Large intestine (tissue), 3 donors: ENCODE results near the gene PPIL6. TPM values are rescaled to one million over a fixed set of nuclear protein-coding genes. Genes with fewer than 3 reads are reported as not detected.

ENCODE experiments used
- DNase-seq, 2 donors: peaks; one replicate each; pipeline versions ENCODE4 v3.0.0 to v3.0.0-alpha.2; 2013
- H3K27ac ChIP-seq: one replicate; pipeline ENCODE4 v1.5.1; 2013; ENCODE audit warnings: low read length
- H3K27me3 ChIP-seq: 2 replicates; pipeline ENCODE4 v1.6.1; 2013; ENCODE audit warnings: low read length; ENCODE audit not compliant: control insufficient read depth, insufficient read depth
- H3K36me3 ChIP-seq: 2 replicates; pipeline ENCODE4 v1.6.1; 2013; ENCODE audit warnings: low read length; ENCODE audit not compliant: control insufficient read depth, insufficient read depth
- H3K4me1 ChIP-seq: one replicate; pipeline ENCODE4 v1.6.1; 2013; ENCODE audit warnings: low read length; ENCODE audit not compliant: control insufficient read depth, insufficient read depth
- H3K4me3 ChIP-seq: one replicate; pipeline ENCODE4 v1.5.1; 2013; ENCODE audit warnings: low read length
- H3K9me3 ChIP-seq: one replicate; pipeline ENCODE4 v1.6.1; 2013; ENCODE audit warnings: mild to moderate bottlenecking, low read depth, low read length, moderate library complexity; ENCODE audit not compliant: control insufficient read depth
- WGBS: methylation state at CpG from one replicate; pipeline ENCODE4 v1.1.5; 2013; ENCODE audit warnings: low lambda C conversion rate; ENCODE audit not compliant: insufficient coverage; 5-methylcytosine and 5-hydroxymethylcytosine counted together
- polyA plus RNA-seq: library from polyadenylated mRNA; unstranded; fragments of 120-200 nt; gene quantifications from one replicate; pipeline ENCODE4 v1.2.1, GENCODE V29; 2013

Gene PPIL6
- polyA plus RNA-seq, 1 donor = 3.8 TPM

DNA sequence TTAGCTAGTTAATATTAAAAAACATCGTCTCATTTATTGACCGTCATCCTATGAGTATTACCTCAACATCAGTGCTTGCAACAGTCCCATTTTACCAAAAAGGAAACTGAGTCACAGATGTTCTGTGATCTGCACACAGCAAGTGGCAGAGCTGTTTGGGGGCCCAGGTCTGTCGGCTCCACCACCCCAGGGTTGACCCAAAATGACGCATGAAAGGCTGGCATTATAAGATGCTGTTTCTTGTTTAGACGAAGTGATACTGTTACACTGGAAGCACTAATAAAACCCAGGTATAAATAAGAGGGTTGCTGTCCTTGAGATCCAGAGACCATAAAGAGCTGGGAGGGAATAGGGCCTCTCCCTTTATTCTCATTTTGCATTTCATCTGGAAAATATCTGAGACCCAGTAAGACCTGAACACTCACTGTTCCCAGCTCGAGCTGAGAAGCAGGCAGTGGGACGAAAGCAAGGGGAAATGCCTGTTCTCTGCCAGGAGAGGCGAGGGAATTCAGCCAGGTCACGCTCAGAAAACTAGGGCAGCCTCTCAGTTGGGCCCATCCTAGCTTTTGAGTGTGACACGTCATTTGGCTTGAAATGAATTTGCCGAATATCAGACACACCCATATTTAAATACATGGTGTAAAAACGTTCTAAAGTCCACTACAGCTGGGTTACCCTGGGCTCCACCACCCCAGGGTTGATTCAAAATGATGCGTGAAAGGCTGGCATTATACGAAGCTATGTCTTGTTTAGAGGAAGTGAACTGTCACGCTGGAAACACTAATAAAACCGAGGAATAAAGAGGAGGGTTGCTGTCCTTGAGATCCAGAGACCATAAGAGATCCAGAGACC, 16.5 kb upstream of the PPIL6 start:
- Histone ChIP-seq H3K27ac (peak overlapping the region; percentile 91), H3K4me1 (peaks cover 31% of the 10 kb centered on the region), H3K4me3 (peak overlapping the region; percentile 96), H3K27me3 (no peaks in the 10 kb centered on the region), H3K36me3 (peaks cover 23% of the 10 kb centered on the region), H3K9me3 (peaks cover 3% of the 10 kb centered on the region)
- DNase-seq = peak in 1 of 2 donors; percentile 70
- WGBS = no CpG with 5 or more reads among the region's 16 CpGs

DNA sequence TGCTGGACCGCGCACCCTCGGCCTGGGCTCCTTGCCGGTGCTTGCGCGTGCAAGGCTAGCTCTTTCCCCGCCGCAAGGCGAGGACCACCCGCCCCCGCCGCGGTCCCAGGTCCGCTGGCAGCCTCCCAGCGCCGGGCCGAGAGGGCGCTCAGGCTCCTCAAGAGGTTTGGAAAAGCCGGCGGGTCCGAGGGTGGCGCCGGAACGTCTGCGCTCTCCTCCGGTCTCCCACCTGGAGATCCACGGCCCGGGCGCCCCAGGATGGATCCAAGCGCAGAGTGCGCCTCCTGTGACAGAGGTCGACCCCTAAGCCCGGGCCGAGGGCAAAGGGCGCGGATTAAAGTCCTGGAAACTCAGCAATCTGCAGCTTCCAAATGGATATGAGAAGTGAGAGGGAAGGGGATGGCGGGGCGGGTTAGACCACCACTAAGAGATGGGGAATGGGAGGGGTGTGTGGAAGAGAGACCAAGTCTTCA, 15.7 kb upstream of the PPIL6 start:
- Histone ChIP-seq H3K4me1 (peaks cover 31% of the 10 kb centered on the region), H3K36me3 (peaks cover 27% of the 10 kb centered on the region), H3K27ac (peak overlapping the region; percentile 91), H3K4me3 (peak overlapping the region; percentile 96), H3K27me3 (no peaks in the 10 kb centered on the region), H3K9me3 (peaks cover 3% of the 10 kb centered on the region)
- WGBS = 20% methylated on average over 2 of the region's 38 CpGs
- no peak for DNase-seq

DNA sequence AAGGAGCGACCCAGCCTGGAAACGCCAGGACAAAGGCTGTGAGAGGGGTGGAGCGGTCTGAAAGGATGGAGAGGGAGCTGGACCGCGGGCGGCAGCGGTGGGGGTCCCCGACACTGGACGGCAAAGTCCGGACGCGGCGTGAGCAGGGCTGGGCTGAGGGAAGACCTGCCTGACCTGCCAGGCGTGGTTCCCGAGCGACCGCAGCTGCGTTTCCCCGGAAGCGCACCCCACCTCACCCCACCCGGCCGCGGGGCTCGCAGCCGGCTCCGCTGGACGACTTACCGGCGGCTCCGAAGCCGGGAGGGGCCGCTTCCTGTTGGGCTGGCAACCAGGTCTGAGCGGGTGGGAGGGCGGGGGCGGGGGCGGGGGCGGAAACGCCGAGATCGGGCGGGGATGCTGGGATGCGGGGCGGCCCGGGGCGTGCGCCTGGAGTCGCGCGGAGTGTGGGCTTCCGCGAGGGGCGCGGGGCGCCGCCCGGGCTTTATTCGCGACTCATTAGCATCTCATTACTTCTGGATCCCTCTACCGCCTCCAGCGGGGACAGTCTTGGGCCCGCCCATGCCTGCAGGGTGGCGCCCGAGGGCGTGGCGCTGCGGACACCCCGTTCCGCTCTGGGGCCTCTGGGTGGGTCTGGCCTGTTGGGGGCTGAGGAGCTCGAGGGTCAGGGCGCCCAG, 15.1 kb upstream of the PPIL6 start, which contains the start of gene MICAL1:
TSS of gene MICAL1 (minus strand) at position 336 of the 674 bp plus-strand sequence. CDS start 1,576 bp downstream, outside the sequence.
- Histone ChIP-seq H3K27me3 (no peaks in the 10 kb centered on the region), H3K9me3 (peaks cover 3% of the 10 kb centered on the region), H3K27ac (peak within 1 kb of the TSS; percentile 91), H3K4me3 (peak within 1 kb of the TSS; percentile 96), H3K36me3 (peaks cover 29% of the 10 kb centered on the region), H3K4me1 (peaks cover 31% of the 10 kb centered on the region)
- peak; percentile 80 to 91 for DNase-seq
- WGBS = no CpG with 5 or more reads among the region's 70 CpGs

GRCh38 chr6:109454496-109455436, 14.3 kb upstream of the PPIL6 start:
- Histone ChIP-seq H3K9me3 (peaks cover 3% of the 10 kb centered on the region), H3K36me3 (peaks cover 38% of the 10 kb centered on the region), H3K4me3 (peak overlapping the region; percentile 96), H3K4me1 (peaks cover 28% of the 10 kb centered on the region), H3K27me3 (no peaks in the 10 kb centered on the region), H3K27ac (peak overlapping the region; percentile 91)
- 0% methylated on average over 2 of the region's 48 CpGs for WGBS
- DNase-seq = peak; percentile 81 to 86

DNA sequence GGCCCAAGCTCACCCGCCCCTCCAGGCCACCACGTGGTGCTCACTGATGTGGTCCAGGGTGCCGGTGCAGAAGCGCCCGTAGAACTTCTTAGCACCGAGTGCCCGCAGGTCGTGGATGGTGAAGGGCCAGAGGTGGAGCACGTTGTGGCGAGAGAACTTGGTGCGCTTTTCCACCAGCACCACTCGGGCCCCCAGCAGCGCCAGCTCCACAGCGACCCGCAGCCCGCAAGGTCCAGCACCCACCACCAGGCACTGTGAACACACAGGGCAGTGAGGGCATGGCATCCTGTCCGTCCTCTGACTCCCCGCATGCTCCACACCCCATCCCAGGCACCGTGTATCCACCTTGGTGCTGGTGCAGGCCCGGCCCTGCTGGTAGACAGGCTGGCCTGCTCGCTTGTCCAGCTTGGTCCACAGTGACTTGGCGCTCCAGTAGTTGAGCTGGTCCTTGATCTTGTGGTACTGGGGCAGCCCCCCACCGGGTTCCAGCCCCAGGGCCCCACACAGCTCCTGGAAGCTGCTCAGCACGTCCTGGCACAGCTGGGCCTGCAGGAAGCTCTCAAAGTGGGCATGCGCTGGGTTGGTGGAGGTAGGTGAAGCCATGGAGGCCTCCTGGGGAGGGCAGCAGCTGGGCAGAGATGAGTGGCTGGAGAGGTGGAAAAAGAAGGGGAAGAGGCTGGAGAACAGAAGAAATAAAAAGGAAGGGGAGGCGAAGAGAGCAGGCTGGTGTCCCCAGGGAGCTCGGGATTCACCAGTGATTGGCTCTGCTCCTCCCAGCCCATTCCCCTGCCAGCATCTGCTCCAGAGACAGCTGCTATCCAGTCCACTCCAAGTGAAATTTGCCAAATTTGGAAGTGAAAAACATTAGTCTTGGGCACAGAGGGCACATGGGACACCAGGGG, 13.4 kb upstream of the PPIL6 start:
- no CpG with 5 or more reads among the region's 27 CpGs for WGBS
- peak overlapping the region; percentile 91 for H3K27ac ChIP-seq
- DNase-seq = no peak
- H3K4me3 ChIP-seq = peak overlapping the region; percentile 96
- H3K27me3 ChIP-seq = no peaks in the 10 kb centered on the region
- peaks cover 24% of the 10 kb centered on the region for H3K4me1 ChIP-seq
- peaks cover 47% of the 10 kb centered on the region for H3K36me3 ChIP-seq
- H3K9me3 ChIP-seq = peaks cover 3% of the 10 kb centered on the region

DNA sequence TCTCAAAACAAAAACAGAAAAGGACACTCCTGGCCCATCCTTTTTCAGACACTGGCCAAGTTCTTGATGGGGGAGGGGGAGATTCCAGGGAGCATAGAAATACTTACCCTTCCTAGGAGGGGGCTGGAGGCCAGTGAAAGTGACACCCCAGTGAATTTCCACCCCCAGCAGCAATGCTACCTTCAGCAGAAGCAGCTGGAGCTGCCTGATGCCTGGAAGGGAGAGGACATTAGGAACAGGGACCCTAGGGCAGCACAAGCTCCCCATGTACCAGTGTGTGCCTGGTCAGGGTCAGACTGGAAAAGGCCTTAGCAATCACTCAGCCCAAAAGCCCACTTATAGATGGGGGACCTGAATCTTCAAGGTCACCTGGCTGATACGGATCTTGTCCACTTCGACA, 12.7 kb upstream of the PPIL6 start:
- Histone ChIP-seq H3K4me1 (peaks cover 24% of the 10 kb centered on the region), H3K27me3 (no peaks in the 10 kb centered on the region), H3K36me3 (peaks cover 54% of the 10 kb centered on the region), H3K4me3 (no peak overlapping the region), H3K27ac (no peak overlapping the region), H3K9me3 (peaks cover 3% of the 10 kb centered on the region)
- no peak for DNase-seq
- no CpG with 5 or more reads among the region's 2 CpGs for WGBS

GRCh38 chr6:109452181-109452580, 11.8 kb upstream of the PPIL6 start:
- peaks cover 61% of the 10 kb centered on the region for H3K36me3 ChIP-seq
- no CpG with 5 or more reads among the region's 9 CpGs for WGBS
- no peak overlapping the region for H3K4me3 ChIP-seq
- DNase-seq = no peak
- H3K9me3 ChIP-seq = peaks cover 3% of the 10 kb centered on the region
- no peaks in the 10 kb centered on the region for H3K27me3 ChIP-seq
- peaks cover 18% of the 10 kb centered on the region for H3K4me1 ChIP-seq
- H3K27ac ChIP-seq = no peak overlapping the region

DNA sequence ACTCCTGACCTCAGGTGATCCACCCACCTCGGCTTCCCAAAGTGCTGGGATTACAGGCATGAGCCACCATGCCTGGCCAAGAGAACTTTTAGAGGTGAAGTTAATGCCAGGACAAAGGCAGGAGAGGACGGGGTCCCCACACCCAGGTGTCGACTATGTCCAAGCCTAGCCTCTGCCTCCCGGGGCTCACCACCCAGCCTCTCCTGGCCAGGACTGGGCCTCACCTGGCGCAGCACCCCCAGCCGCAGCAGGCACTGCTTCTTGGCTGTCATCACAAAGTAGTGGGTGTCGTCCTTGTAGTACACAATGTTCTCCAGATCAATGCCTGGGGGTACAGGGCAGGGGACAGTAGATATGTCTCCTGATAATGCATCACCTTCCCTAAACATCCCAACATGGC, 10.9 kb upstream of the PPIL6 start:
- Histone ChIP-seq H3K36me3 (peaks cover 69% of the 10 kb centered on the region), H3K27ac (no peak overlapping the region), H3K9me3 (peaks cover 3% of the 10 kb centered on the region), H3K27me3 (no peaks in the 10 kb centered on the region), H3K4me3 (no peak overlapping the region), H3K4me1 (peaks cover 12% of the 10 kb centered on the region)
- WGBS = no CpG with 5 or more reads among the region's 7 CpGs
- no peak for DNase-seq

DNA sequence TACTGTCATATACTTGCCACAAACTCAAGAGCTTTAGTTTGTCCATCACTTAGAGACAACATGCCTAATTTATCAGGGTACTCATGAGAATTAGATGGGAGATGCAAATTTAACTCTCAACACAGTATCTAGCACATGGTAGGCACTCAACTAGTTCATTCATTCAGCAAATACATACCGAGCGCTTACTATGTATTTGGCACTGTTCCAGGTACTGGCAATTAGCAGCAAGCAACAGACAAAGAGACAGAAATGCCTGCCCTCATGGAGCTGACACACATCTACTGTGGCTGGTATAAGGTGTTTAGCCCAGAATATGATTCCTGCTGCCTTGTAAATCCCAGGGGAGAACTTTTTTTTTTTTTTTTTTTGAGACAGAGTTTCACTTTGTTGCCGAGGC, 10.4 kb upstream of the PPIL6 start:
- Histone ChIP-seq H3K4me3 (no peak overlapping the region), H3K4me1 (peaks cover 12% of the 10 kb centered on the region), H3K9me3 (peaks cover 3% of the 10 kb centered on the region), H3K36me3 (peaks cover 75% of the 10 kb centered on the region), H3K27me3 (no peaks in the 10 kb centered on the region), H3K27ac (no peak overlapping the region)
- WGBS = no CpG with 5 or more reads among the region's 3 CpGs
- DNase-seq = no peak
